GM12874 (cell line): ENCODE data around the gene OSBPL9.
A peak's percentile ranks its signal among the peaks of the same experiment; 100 is the strongest.

Source experiments
- TF ChIP-seq, protein P1 (sequence below): IDR thresholded peaks from 2 replicates; pipeline ENCODE4 v1.5.1; 2011; ENCODE audit warnings: low read depth, mild to moderate bottlenecking, control low read depth, low read length, moderate library complexity; ENCODE audit not compliant: insufficient read depth

Gene OSBPL9

DNA sequence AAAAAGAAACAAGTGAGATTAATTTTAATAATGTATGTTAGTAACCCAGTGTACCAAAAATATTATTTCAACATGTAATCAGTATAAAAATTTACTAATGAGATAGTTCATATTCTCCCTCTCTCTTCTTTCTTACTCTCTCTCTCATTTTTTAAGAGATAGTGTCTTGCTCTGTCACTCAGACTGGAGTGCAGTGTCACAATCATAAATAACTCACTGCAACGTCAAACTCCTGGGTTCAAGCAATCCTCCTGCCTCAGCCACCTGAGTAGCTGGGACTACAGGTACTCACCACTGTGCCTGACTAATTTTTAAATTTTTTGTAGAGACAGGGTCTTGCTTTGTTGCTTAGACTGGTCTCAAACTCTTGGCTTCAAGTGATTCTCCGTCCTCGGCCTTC, 137.8 kb downstream of the OSBPL9 start:
- TF ChIP-seq, protein P1, sequence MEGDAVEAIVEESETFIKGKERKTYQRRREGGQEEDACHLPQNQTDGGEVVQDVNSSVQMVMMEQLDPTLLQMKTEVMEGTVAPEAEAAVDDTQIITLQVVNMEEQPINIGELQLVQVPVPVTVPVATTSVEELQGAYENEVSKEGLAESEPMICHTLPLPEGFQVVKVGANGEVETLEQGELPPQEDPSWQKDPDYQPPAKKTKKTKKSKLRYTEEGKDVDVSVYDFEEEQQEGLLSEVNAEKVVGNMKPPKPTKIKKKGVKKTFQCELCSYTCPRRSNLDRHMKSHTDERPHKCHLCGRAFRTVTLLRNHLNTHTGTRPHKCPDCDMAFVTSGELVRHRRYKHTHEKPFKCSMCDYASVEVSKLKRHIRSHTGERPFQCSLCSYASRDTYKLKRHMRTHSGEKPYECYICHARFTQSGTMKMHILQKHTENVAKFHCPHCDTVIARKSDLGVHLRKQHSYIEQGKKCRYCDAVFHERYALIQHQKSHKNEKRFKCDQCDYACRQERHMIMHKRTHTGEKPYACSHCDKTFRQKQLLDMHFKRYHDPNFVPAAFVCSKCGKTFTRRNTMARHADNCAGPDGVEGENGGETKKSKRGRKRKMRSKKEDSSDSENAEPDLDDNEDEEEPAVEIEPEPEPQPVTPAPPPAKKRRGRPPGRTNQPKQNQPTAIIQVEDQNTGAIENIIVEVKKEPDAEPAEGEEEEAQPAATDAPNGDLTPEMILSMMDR = no peak

DNA sequence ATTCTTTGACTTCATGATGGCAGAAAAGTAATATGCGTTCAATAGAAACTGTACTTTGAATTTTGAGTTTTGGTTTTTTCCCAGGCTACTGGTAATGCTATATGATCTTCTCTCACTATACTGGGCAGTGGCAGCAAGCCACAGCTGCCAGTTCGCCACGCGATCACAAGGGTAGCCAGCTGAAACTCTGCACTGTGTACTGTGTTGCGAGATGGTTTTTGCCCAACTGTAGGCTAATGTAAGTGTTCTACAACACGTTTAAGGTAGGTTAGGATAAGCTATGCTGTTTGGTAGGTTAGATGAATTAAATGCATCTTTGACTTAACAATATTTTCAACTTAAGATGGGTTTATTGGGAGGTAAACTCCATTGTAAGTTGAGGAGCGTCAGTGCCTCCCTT, 138.5 kb downstream of the OSBPL9 start:
- TF ChIP-seq, protein P1 = no peak

DNA sequence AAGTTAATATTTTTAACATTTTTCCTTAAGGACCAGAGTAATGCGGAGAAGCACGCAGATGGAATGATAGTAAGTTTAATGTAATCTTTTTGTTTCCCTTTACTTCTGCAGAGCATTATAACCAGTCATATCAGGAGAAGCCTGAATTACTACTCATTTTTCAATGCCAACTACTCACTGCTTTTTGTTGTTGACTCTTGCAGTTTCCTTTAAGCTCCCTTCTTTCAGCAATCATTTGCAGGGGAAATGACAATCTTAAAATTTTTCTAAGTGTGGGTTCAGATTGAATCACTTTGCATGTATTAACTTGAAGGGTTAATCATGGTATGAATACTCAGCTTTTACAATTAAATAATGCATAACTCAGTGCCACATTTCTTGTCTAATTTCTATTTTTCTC, 139.4 kb downstream of the OSBPL9 start:
- TF ChIP-seq, protein P1 = no peak

DNA sequence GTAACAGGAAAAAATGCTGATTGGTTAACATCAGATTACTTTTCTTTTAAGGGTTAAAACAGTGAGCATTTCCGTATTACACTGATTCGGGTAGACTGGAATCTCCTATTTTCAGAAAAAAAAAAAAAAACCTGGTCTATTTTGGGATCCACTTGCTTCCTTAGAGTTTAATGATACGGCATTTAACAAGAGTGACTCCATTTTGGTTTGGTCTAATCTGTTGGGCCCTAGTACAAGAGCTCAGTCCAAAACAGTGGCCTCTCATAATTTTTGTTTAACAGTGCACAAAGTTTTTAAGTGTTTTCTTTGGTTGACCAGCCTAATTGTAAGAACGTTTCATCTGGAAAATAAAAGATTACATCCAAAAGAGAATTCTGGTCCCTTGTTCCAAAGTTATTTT, 141.4 kb downstream of the OSBPL9 start:
- TF ChIP-seq, protein P1 = no peak

DNA sequence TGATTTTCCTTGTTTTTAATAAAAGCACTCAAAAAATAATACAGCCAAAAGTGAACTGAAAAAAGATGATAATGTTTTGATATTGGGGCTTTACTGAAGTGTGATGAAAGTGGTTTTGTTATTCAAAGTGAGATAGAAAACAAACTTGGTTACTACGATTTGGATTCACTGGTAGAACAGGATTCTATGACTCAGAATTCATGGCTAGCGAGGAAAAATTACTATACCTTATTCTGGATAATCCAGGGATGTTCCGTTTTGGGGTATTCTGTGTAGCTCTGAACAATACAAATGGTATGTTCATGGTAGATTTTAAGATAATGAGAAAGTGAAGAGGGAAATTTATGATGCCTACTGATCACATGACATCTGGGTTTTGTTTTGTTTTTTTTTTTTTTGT, 144.0 kb downstream of the OSBPL9 start:
- TF ChIP-seq, protein P1 = no peak

DNA sequence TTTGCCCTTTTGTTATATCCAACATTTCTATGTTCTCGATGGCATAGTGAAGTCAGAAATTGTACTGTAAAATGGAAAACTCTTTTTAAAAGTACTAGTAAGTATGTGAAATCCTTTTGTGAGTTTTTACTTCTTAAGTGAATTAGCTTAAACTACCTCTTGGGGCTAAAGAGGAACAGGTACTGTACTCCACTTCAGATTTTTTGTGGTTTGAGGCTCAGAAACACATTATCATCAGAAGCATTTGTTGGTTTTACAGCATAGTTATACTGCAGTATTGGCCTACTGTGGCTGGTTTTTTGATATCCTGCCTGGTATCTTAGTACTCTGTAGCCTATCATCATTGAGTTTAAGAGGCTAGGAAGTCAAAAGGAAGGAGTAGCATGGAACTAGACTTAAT, 144.5 kb downstream of the OSBPL9 start:
- TF ChIP-seq, protein P1 = no peak

DNA sequence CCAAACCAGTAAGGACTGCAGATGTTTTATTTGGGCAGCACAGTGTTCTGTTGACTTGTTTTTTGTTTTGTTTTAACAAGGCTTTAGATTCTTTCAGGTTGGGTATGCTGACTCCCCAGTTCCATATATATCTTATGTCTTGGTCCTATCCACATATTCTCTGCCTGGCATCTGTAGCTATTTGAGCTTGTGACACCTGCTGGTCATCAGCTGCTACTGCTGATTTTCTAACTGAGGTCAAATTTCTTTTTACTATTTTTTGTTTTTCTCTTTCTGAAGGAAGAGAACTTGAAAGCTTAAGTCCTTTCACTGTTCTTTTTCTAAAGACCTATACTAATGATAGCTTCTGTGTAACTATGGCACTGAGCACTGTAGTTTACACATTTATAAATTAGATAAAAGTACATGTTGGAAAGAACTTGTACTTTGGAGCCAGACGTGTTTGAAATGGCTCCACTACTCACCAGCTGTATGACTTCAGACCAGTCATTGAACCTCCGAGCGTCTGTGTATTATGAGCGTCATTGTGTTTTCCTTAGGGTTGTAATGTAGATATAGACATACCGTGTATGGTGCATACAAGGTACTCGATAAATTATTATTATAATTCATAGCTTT, 152.2 kb downstream of the OSBPL9 start:
- TF ChIP-seq, protein P1 = peak; percentile 61; the same call in 1 of the 2 replicates

DNA sequence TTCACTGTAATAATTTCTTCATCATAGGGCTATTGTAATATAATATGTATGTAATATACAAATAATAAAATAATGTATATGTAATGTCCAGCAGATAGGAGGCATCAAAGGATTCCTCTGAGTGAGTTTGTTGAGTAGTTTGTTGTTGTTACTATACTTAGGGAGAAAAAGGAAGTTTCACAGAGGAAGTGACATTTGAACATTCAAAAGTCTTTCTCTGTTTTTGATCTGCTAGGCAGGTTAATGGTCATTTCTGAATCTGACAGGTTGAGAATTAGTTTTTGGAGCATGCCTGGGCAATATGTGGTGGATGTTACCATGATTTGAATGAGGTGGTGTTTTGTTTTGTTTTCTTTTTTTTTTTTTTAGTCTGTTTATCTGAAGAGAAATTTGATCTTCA, 159.5 kb downstream of the OSBPL9 start:
- TF ChIP-seq, protein P1 = no peak
